Endothelial cell of umbilical vein (primary cell): ENCODE data around the gene SPATS1. TPM values are rescaled to one million over a fixed set of nuclear protein-coding genes. Genes with fewer than 3 reads are reported as not detected.

Source experiments
- BruUV-seq: library from RNA; stranded (reverse); fragments of 400-500 nt; replicated peaks from 2 replicates; lab custom pipeline; 2021; lab: Mats Ljungman, UMichigan
- CTCF ChIA-PET: fragments of 300-600, 350-600 bp; sonication (Branson Sonifier 250); formaldehyde crosslinking; loops from one replicate; lab custom pipeline; 2021; ENCODE audit warnings: antibody characterized with exemption, inconsistent platforms; lab: Charles Lee
- POLR2A ChIA-PET: fragments of 300-600, 350-600 bp; sonication (Branson Sonifier 250); formaldehyde crosslinking; loops from one replicate; lab custom pipeline; 2021; ENCODE audit warnings: antibody characterized with exemption, inconsistent platforms; lab: Charles Lee
- DNase-seq: peaks from one replicate; pipeline ENCODE4 v3.0.0-alpha.2; 2011; ENCODE audit warnings: low read depth, low spot score
- FAIRE-seq: peaks from 2 replicates; lab custom pipeline; 2011; peaks lifted over from hg19 to GRCh38; lab: Jason Lieb, UNC
- H2AFZ ChIP-seq: 2 replicates; pipeline ENCODE4 v1.6.0; 2012; ENCODE audit warnings: low read depth, low read length, control low read depth, inconsistent platforms
- H3K27ac ChIP-seq: 2 replicates; pipeline ENCODE4 v1.5.1; 2011; ENCODE audit warnings: low read depth, mild to moderate bottlenecking, control low read depth, low read length, moderate library complexity; ENCODE audit not compliant: insufficient read depth
- H3K27me3 ChIP-seq, 2 experiments: 2 replicates each; pipeline versions ENCODE4 v1.6.0 to v1.6.1; 2011; ENCODE audit warnings: low read length in 2 of 2, mixed read lengths in 1 of 2; ENCODE audit not compliant: control insufficient read depth in 2 of 2, insufficient read depth in 2 of 2
- H3K36me3 ChIP-seq, 2 experiments: 2 replicates in 1 of 2; 3 replicates in 1 of 2; pipeline ENCODE4 v1.5.1; 2011; ENCODE audit warnings: low read length in 2 of 2, mild to moderate bottlenecking in 1 of 2, moderate library complexity in 1 of 2; ENCODE audit not compliant: control insufficient read depth in 2 of 2, insufficient read depth in 2 of 2; ENCODE audit errors: extremely low read depth in 1 of 2
- H3K4me1 ChIP-seq: 3 replicates; pipeline ENCODE4 v1.5.1; 2011; ENCODE audit warnings: mild to moderate bottlenecking, low read length; ENCODE audit not compliant: control insufficient read depth, insufficient read depth; ENCODE audit errors: extremely low read depth
- H3K4me2 ChIP-seq: 2 replicates; pipeline ENCODE4 v1.6.1; 2011; ENCODE audit warnings: low read length, control low read depth, mixed read lengths; ENCODE audit not compliant: insufficient read depth
- H3K4me3 ChIP-seq, 3 experiments: fragments of 200-600 bp in 1 of 3; sonication (generic), shearing (Covaris generic) in 1 of 3; replicated peaks in 1 of 3; 2 replicates each; pipeline ENCODE4 v1.5.1; 2011 to 2016; ENCODE audit warnings: control low read depth in 3 of 3, low read length in 3 of 3, mild to moderate bottlenecking in 2 of 3, inconsistent platforms in 1 of 3, low read depth in 1 of 3, moderate library complexity in 1 of 3; ENCODE audit not compliant: insufficient read depth in 1 of 3
- H3K79me2 ChIP-seq: 2 replicates; pipeline ENCODE4 v1.6.0; 2012; ENCODE audit warnings: low read length, inconsistent platforms; ENCODE audit not compliant: control insufficient read depth, insufficient read depth
- H3K9ac ChIP-seq: replicated peaks from 2 replicates; pipeline ENCODE3; 2011; ENCODE audit warnings: low read length, control low read depth; ENCODE audit not compliant: insufficient read depth; ENCODE audit errors: extremely low read depth
- H3K9me1 ChIP-seq: replicated peaks from 3 replicates; pipeline ENCODE4 v1.6.0; 2011; ENCODE audit warnings: mild to moderate bottlenecking, low read length; ENCODE audit not compliant: control insufficient read depth, insufficient read depth; ENCODE audit errors: extremely low read depth
- H3K9me3 ChIP-seq: replicated peaks from 2 replicates; pipeline ENCODE4 v1.5.1; 2012; ENCODE audit warnings: low read length, inconsistent platforms; ENCODE audit not compliant: control insufficient read depth, insufficient read depth
- H4K20me1 ChIP-seq: replicated peaks from 2 replicates; pipeline ENCODE3; 2011; ENCODE audit warnings: mild to moderate bottlenecking, low read length; ENCODE audit not compliant: control insufficient read depth, insufficient read depth; ENCODE audit errors: extremely low read depth
- EZH2 ChIP-seq: IDR thresholded peaks from 2 replicates; pipeline ENCODE4 v1.6.1; 2012; ENCODE audit warnings: borderline replicate concordance, low read depth, mild to moderate bottlenecking, moderate library complexity, low read length, inconsistent platforms; ENCODE audit not compliant: severe bottlenecking
- JUN ChIP-seq: IDR thresholded peaks from 2 replicates; pipeline ENCODE4 v1.6.1; 2011; ENCODE audit warnings: borderline replicate concordance, low read depth; ENCODE audit not compliant: insufficient read length, insufficient read depth
- MYC ChIP-seq: IDR thresholded peaks from one replicate; pipeline ENCODE4 v1.6.1; 2011; ENCODE audit warnings: mild to moderate bottlenecking, low read depth, low read length
- POLR2A ChIP-seq: IDR thresholded peaks from 2 replicates; pipeline ENCODE4 v1.6.1; 2012; ENCODE audit warnings: low read depth, mild to moderate bottlenecking, control low read depth, low read length
- POLR2AphosphoS5 ChIP-seq: IDR thresholded peaks from 2 replicates; pipeline ENCODE4 v1.6.1; 2012; ENCODE audit warnings: low read depth, mild to moderate bottlenecking, control low read depth, low read length, moderate library complexity; ENCODE audit not compliant: insufficient read depth
- dilution Hi-C: fragments of 300-500 bp; cut with MboI; formaldehyde crosslinking; loops from one replicate; pipeline ENCODE4 v1.15.0; 2019; ENCODE audit warnings: low sequenced_read_pairs; ENCODE audit not compliant: extremely low pct_ligation_motif_present
- intact Hi-C: fragments of 100-400 bp; cut with micrococcal nuclease; formaldehyde crosslinking; loops from one replicate; pipeline ENCODE4 v1.10.0; 2022
- polyA plus RNA-seq, 4 experiments: library from polyadenylated mRNA; depleted of rRNA in 3 of 4; stranded (reverse) in 3 of 4; unstranded in 1 of 4; fragments of >200 nt; gene quantifications; 2 replicates each; pipeline versions ENCODE4 v1.2.1 to v1.2.3, GENCODE V29; 2011 to 2012; ENCODE audit warnings: missing spikeins in 1 of 4
- total RNA-seq: library from RNA; stranded (reverse); gene quantifications from 2 replicates; pipeline ENCODE4 v1.2.3, GENCODE V29; 2021
- TF ChIP-seq, protein P1 (sequence below), 2 donors: IDR thresholded peaks; 1 replicate in 1 of 2; 2 replicates in 1 of 2; pipeline ENCODE4 v1.5.1; 2011; ENCODE audit warnings: low read length in 2 of 2, mild to moderate bottlenecking in 2 of 2, moderate library complexity in 2 of 2, control low read depth in 1 of 2, inconsistent platforms in 1 of 2, low read depth in 1 of 2; ENCODE audit not compliant: insufficient read depth in 1 of 2; ENCODE audit errors: extremely low read depth in 1 of 2
- TF ChIP-seq, protein P2 (sequence below): IDR thresholded peaks from 2 replicates; pipeline ENCODE4 v1.6.1; 2011; ENCODE audit not compliant: insufficient read depth, insufficient read length

Gene SPATS1
- total and polyA plus RNA-seq, 2 donors (not counting 3 experiments of a cell fraction or from before 2014, with no cell fraction given): not detected

DNA sequence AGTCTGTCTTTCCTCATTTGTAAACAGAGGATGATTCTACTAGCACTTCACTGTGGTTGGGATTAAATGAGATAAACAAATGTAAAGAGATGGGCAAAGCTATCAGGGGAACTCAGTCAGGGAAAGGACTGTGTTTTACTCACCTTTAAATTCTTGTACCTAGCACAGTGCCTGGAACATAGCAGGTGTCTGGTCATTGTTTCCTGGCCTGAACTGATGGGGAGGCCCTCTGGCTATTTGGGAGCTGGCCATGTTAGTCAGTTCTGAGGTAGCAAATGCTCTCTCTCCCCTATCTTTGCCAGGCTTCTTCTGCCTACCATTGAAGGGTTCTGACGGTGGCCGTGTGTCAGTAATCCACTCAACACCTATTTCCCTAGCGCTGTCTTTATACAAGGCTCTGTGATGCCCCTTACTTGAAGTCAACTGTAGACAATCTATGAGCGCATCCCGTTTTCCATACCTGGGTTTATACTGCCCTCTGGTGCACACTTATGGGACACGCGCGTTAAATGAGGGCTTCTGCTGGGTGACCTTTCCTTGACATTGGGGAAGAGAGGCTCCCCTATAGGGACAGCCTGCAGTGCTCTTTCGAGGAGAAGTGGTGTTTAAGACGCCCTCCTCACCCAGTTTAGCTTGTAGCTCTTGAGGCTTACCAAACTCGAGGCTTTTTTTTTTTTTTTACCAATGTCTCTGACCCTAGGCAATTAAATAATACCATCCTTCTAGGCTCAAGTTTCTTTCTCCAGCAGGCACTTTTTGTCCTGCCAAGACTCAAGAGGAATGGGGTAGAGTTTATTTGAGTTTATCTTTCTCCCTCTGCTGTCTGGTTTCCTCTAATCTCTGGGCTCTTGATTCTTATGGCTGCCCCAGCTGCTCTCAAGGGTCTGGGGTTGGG, 4.0 kb upstream of the SPATS1 start:
- H4K20me1 ChIP-seq: no peaks in the 10 kb centered on the region
- TF ChIP-seq JUN: no peak
- TF ChIP-seq, protein P1, sequence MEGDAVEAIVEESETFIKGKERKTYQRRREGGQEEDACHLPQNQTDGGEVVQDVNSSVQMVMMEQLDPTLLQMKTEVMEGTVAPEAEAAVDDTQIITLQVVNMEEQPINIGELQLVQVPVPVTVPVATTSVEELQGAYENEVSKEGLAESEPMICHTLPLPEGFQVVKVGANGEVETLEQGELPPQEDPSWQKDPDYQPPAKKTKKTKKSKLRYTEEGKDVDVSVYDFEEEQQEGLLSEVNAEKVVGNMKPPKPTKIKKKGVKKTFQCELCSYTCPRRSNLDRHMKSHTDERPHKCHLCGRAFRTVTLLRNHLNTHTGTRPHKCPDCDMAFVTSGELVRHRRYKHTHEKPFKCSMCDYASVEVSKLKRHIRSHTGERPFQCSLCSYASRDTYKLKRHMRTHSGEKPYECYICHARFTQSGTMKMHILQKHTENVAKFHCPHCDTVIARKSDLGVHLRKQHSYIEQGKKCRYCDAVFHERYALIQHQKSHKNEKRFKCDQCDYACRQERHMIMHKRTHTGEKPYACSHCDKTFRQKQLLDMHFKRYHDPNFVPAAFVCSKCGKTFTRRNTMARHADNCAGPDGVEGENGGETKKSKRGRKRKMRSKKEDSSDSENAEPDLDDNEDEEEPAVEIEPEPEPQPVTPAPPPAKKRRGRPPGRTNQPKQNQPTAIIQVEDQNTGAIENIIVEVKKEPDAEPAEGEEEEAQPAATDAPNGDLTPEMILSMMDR (IDR thresholded peaks at IDR 0.05; ENCODE audit: extremely low read depth in 1 of 2, insufficient read depth in 1 of 2, low read depth in 1 of 2, low read length in 2 of 2): peak; percentile 57 to 72
- no peaks in the 10 kb centered on the region for H3K9me3 ChIP-seq
- no peak overlapping the region for H2AFZ ChIP-seq
- no peak overlapping the region for H3K4me3 ChIP-seq
- no peak overlapping the region for H3K9ac ChIP-seq
- intact Hi-C loops: loop anchor here (1.0 to 5.0 kb wide), 4 partner anchors 70 to 242 kb away; no protein-coding TSS in a partner anchor
- H3K36me3 ChIP-seq: no peaks in the 10 kb centered on the region
- no TSS peak for BruUV-seq
- H3K79me2 ChIP-seq: no peaks in the 10 kb centered on the region
- no peak overlapping the region for H3K4me2 ChIP-seq
- peaks cover 28 to 44% of the 10 kb centered on the region in 2 experiments for H3K27me3 ChIP-seq
- peak; percentile 63 for DNase-seq
- dilution Hi-C loops: no loop called here
- no peak overlapping the region for H3K27ac ChIP-seq
- CTCF ChIA-PET: interaction anchor here (0.5 to 6.3 kb wide), 23 partner anchors 13 to 260 kb away, joined by 3 to 154 read pairs (median 4); partner anchors contain the start of genes AARS2, MRPL14, SLC35B2 and TMEM151B
- POLR2A ChIA-PET: no interaction called here
- peak; percentile 93 for FAIRE-seq
- H3K9me1 ChIP-seq: no peaks in the 10 kb centered on the region
- H3K4me1 ChIP-seq: no peaks in the 10 kb centered on the region

DNA sequence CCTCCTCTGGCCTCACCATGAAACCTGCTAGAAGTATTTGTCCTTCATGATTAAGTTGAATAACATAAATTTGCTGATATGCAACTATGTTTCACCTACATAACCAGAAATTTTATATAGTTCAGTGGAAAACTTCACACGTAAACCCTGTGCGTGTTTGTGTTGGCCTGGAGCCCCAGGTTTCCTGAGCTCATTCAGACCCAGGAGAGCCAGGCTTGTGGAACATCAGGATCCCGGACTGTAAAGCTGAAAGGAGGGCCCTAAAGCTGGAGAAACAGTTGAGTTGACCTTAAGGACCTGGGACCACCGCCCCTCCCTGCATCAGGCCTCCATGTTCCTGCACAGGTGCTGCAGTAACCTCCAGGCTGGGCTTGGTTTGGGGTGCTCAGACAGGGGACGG, 3.1 kb upstream of the SPATS1 start:
- ChIA-PET CTCF (interaction anchor here (0.9 to 6.3 kb wide), 8 partner anchors 18 to 243 kb away, joined by 3 to 154 read pairs (median 4); partner anchors contain the start of genes SLC35B2 and TMEM151B), POLR2A (no interaction called here)
- H3K27me3 ChIP-seq: peaks cover 30 to 47% of the 10 kb centered on the region in 2 experiments
- no peaks in the 10 kb centered on the region for H3K36me3 ChIP-seq
- H3K9me1 ChIP-seq: no peaks in the 10 kb centered on the region
- H3K4me2 ChIP-seq: no peak overlapping the region
- no peaks in the 10 kb centered on the region for H3K9me3 ChIP-seq
- no peak overlapping the region for H3K27ac ChIP-seq
- intact Hi-C loops: loop anchor here (2.0 to 5.0 kb wide), 2 partner anchors 187 to 242 kb away; no protein-coding TSS in a partner anchor
- dilution Hi-C loops: no loop called here
- H3K4me1 ChIP-seq: no peaks in the 10 kb centered on the region
- BruUV-seq: no TSS peak
- H4K20me1 ChIP-seq: no peaks in the 10 kb centered on the region
- DNase-seq (peak; percentile 17), FAIRE-seq (no peak)
- no peak overlapping the region for H3K4me3 ChIP-seq
- TF ChIP-seq MYC: no peak
- no peak for TF ChIP-seq JUN
- no peak for TF ChIP-seq POLR2A
- TF ChIP-seq, protein P1 (IDR thresholded peaks at IDR 0.05; ENCODE audit: extremely low read depth in 1 of 2, insufficient read depth in 1 of 2, low read depth in 1 of 2, low read length in 2 of 2): no peak
- TF ChIP-seq POLR2AphosphoS5: no peak
- no peak for TF ChIP-seq EZH2
- TF ChIP-seq, protein P2, sequence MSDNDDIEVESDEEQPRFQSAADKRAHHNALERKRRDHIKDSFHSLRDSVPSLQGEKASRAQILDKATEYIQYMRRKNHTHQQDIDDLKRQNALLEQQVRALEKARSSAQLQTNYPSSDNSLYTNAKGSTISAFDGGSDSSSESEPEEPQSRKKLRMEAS: no peak
- no peak overlapping the region for H3K9ac ChIP-seq
- no peak overlapping the region for H2AFZ ChIP-seq
- H3K79me2 ChIP-seq: no peaks in the 10 kb centered on the region
